GM19239 (cell line): Measurements from ENCODE around the gene DNASE1L3.
"Not testable (repeated sequence)": the region's sequence is repeated elsewhere in the genome, so short reads cannot be mapped to it uniquely, and the experiment has no call there.

ENCODE experiments used
- DNase-seq: peaks from one replicate; pipeline ENCODE4 v3.0.0; 2011; ENCODE audit warnings: low spot score; ENCODE audit not compliant: insufficient read length
- FAIRE-seq: peaks from 2 replicates; lab custom pipeline; 2011; peaks lifted over from hg19 to GRCh38; lab: Jason Lieb, UNC

The DNASE1L3 gene

DNA sequence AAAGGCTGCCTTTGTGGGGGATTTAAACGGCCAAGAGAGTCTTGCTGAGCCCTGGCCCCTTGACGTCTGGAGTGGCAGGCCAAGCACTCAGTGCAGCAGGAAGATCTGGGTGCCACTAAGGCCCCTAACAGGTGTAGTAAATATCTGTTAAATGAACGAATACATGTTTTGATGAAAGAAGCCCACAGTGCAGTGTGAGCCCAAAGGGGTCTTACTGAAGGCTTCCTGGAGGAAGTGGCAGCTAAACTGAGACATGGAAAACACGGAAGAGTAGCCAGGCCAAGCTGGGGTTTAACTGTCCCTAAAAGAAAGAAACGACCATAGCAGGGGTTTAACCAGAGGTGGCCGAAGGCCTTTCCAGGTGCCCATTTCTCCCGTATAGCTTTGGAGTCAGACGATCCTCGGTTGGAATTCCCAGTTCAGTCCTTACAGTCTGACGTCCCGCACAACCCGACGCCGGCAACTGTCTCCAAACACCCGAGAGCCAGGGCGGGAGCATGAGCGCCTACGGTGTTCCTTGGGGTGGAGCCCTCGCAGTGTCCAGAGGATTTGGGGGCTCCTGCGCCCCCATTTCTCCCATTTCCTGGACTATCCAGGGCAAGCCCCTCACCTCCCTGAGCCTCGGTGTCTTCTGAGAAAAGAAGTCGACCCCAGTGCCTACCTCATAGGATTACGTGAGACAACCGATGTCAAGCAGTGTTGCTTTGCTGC is 25.9 kb upstream of the DNASE1L3 start:
- DNase-seq (no peak), FAIRE-seq (no peak)

DNA sequence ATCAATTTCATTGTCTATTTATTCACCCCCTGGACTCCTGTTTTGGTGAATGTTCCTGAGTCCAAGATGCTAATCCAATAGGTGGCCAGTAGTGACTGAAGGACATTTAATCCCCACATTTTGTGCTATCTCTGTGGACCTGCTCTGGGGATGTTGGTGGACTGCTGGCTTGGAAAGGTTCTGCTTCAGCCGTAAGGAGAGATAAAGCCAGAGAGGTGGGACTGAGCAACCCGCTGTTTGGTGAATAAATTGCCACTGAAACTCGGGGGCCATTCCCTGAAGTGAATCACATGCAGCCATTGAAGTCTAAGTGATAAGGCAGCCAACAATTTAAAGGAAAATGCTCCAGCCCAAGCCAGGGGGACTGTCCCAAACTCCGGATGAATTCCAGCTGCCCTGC is 25.2 kb upstream of the DNASE1L3 start:
- DNase-seq = no peak
- no peak for FAIRE-seq

GRCh38 chr3:58234516-58234931 is 23.8 kb upstream of the DNASE1L3 start:
- FAIRE-seq (no peak), DNase-seq (no peak)

DNA sequence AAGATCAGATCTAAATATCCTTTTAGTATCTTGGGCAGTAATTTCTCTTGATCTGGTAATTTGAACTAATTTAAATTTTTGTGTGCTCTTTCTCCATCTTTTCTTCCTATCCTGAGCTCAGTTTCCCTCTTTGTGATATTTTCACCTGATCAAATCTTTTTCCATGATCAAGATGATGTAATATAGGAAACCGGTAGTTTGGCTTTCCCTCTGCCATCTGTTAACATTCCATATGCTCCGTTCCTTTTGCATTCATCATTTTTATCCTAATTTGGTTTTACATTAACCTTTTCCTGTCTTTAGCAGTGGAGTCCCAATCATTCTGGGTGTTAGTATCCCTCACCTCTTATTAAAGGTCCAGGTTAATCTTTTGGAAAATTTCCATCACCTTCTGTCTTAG is 20.9 kb upstream of the DNASE1L3 start:
- no peak for DNase-seq
- FAIRE-seq = no peak

DNA sequence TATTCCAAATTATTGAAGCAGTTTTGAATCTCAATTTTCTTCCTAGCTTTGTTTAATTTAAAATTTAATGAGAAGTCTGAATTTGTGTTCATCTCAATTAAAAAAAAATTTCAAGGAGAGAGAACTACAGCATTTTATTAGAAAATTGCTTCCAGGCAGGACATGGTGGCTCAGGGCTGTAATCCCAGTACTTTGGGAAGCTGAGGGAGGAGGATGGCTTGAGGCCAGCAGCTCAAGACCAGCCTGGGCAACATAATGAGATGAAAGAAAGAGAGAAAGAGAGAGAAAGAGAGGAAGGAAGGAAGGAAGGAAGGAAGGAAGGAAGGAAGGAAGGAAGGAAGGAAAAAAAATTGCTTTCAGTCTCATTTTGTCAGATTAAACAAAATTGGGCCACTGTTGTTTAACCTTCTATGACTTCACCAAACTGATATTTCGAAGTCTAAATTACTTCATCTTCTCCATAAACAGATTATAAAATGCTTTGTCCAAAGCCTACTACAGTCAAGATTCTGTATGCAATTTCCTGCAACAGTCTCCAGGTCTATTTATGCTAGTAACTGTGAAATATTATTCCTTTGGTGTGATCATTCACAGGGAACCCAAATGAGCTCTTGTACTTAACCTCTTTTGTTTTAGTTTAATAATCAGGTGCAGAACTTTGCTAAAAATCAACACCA is 20.2 kb upstream of the DNASE1L3 start:
- no peak for FAIRE-seq
- no peak for DNase-seq

DNA sequence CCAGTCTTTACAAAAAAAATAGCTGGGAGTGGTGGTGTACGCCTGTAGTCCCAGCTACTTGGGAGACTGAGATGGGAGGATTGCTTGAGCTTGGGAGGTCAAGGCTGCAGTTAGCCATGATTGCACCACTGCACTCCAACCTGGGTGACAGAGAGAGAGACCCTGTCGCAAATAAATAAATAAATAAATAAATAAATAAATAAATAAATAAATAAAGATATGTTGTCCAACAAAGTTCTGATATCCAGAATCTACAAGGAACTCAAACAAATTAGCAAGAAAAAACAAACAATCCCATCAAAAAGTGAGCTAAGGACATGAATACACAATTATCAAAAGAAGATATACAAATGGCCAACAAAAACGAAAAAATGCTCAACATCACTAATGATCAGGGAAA is 17.2 kb upstream of the DNASE1L3 start:
- FAIRE-seq, DNase-seq: not testable (repeated sequence)

GRCh38 chr3:58223855-58224254 is 13.1 kb upstream of the DNASE1L3 start:
- no peak for DNase-seq
- FAIRE-seq = no peak

DNA sequence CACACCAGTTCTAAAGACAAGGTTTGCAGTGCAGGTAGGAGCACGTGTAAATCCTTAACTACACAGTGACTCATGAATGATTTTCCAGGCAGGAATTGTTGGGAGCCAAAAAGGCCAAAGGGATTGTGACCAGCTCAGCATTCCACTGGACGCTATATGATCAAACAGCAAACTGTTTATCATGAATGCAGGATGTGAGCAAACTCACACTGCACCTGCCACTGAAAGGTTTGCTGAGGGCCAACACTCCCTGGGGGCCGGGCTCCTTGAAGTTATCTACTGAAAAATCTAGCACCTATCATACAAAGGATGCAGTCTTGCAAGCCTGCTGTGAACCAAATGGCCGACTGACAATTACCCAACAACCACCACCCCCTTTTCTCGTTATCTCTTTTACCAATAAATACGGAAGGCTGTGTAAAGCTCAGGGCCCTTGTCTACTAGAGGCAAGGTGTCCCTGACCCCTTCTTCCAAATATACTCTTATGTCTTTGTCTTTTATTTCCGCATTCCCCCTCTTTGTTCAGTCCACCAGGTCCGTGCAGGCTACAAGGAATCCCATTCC is 11.5 kb upstream of the DNASE1L3 start:
- no peak for FAIRE-seq
- no peak for DNase-seq

GRCh38 chr3:58218904-58219303 is 8.1 kb upstream of the DNASE1L3 start:
- FAIRE-seq = peak; percentile 56
- no peak for DNase-seq

- DNase-seq = peak; percentile 35
- peak; percentile 92 for FAIRE-seq
Observed at GRCh38 chr3:58217209-58217811, 6.5 kb upstream of the DNASE1L3 start.

- FAIRE-seq = no peak
- no peak for DNase-seq
Observed at GRCh38 chr3:58216496-58217195, 5.9 kb upstream of the DNASE1L3 start.

- FAIRE-seq = no peak
- no peak for DNase-seq
Observed at GRCh38 chr3:58215317-58216025, 4.7 kb upstream of the DNASE1L3 start.

- FAIRE-seq = peak; percentile 98
Observed at GRCh38 chr3:58214484-58215316, 3.9 kb upstream of the DNASE1L3 start.

DNA sequence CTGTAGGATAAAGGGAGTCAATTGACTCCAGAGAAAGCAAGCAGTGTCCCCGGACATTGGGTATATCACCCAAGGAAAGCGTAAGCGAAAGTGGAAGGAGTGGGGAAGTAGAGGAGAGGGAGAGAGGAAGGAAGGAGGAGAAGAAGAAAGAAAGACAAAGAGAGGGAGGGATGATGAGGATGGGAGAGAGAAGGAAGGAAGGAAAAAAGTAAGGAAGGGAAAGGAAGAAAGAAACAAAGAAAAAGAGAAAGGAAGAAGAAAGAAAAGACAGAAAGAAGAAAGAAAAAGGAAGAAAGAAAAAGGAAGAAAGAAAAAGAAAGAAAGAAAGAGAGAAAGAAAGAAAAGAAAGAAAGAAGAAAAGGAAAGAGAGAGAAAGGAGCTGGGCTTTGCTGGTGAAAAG is 839 bp downstream of the DNASE1L3 start:
- no peak for DNase-seq
- FAIRE-seq = no peak

More at GRCh38 chr3:58214484-58215316, 3.9 kb upstream of the DNASE1L3 start:
- DNase-seq = no peak

DNA sequence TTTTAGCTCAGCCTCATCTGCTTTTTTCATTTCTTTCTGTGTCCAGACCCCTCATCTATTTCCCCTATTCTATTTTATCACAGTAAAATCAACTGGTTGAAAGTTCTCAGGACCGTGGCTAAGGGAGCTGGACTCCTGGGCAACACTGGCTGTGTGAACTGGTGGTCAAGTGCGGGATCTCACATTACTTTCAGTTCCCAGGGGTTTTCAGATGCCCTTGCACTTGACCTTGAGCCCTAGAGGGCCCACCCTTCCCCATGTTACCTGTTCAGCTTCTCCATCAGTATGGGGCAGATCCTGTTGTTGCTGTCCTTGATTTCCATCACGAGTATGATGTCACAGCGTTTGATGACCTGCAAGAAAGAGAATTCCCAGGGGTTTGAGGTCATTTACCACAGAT is 2.8 kb downstream of the DNASE1L3 start:
- DNase-seq (no peak), FAIRE-seq (peak; percentile 49)

DNA sequence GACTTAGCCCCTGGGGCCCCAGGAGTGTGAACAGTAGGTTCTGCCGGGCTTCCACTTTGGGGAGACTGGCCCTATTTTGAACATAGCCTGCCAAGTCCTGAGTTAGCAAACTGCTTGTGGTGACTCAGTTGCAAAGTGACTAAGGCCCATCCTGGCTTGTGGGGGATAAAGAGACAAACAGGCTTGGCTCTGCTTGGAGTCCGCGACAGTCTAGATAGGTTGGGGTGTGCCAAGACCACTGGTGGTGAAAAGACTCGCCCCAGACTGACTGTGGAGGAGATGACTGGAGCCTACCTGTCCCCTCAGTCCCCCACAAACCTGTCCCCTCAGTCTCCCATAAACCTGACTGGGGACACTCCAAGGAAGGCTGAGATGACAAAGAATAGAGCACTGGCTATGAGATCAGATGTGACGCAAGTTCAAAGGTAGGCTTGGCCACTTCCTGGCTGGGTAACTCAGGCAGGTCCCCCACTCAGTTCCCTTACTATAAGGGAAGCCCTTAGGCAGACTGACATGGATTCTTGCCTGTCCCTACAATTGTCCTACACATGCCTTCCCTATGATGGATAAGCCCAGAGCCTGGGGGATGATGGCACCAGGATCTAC is 4.3 kb downstream of the DNASE1L3 start:
- FAIRE-seq = no peak
- DNase-seq = no peak

GRCh38 chr3:58205981-58206380 is 4.8 kb downstream of the DNASE1L3 start:
- FAIRE-seq = no peak
- DNase-seq = no peak

GRCh38 chr3:58204720-58205119 is 6.1 kb downstream of the DNASE1L3 start:
- peak; percentile 35 for FAIRE-seq
- DNase-seq = no peak

DNA sequence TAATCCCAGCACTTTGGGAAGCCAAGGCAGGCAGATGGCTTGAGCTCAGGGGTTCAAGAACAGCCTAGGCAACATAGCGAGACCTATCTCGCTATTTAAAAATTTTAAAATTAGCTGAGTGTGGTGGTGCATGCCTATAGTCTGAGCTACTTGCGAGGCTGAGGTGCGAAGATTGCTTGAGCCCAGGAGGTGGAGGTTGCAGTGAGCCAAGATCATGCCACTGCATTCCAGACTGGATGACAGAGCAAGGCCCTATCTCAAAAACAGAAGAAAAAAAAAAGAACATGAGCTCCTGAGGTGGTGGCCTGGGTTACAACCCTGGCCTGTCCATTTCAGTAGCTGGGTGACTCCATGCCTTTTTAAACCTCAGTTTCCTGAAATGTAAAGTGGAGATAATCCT is 7.2 kb downstream of the DNASE1L3 start:
- DNase-seq (no peak), FAIRE-seq (no peak)
